GM19324 (cell line): ENCODE data around the gene CDH20.

Source experiments
- ATAC-seq: cut with Tn5 transposase; IDR thresholded peaks from one replicate; pipeline ENCODE4 v1.9.1; 2021; ENCODE audit warnings: mild to moderate bottlenecking, moderate library complexity; ENCODE audit not compliant: unreplicated experiment, low FRiP score

Gene CDH20

DNA sequence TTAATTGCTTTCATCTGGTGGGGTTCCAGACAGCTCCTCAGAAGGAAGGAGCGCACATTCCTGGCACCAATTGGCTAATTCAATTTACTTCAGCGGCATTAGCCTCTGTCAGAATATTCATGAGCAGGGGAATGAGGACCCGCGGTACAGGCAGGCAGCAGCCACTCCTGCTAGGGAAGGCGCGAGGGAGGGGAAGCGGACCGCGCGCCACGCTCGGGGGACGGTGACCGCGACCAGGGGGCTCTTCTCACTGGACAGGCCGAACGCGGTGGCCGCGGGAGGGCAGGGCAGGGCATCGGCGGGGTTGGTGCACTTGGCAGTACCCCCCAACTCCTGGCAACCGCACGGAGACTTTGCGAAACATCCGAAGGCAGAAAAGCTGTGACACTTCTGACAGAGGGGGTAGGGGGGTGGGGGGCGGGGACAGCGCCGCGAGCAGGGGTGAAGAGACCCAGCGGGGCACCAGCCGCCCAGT is at the start of gene CDH20:
CDH20 (plus strand) TSS at position 160 of the 475 bp plus-strand sequence.
- ATAC-seq, result no peak

DNA sequence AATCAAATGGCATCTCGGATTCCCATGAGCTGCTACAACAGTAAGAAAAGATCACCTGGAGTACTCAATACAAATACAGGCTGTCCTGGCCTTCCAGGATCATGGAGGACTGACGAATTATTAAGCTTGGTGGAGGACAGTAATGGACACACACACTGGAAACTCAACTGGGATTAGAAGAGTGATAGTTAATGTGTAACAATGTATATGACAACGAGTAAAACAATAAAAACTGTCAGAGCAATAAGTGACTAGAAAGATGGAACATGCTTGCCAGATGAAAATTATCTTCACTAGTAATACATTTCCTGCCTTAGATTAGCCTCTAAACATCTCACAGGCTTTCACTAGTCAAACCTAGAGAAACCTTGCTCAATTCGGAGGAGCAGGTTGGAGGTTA is 49.2 kb upstream of the CDH20 start:
- no peak for ATAC-seq

DNA sequence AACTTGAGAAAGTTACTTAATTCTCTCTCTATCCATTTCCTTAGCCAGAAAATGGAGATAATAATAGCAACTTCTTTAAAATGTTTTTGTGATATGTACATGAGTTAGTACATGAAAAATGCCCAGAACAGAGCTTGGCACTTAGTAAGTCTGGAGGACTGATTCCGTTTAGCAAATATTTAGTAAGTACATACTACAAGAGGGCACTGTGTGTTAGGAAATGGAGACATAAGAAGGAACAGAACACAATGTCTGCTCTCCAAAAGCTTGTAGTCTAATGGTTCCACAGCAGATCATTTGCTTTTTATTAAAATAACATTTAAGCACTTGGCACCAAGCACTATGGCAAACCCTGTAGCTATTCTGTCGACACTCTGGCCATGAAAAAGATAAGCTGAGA is 47.5 kb upstream of the CDH20 start:
- no peak for ATAC-seq

DNA sequence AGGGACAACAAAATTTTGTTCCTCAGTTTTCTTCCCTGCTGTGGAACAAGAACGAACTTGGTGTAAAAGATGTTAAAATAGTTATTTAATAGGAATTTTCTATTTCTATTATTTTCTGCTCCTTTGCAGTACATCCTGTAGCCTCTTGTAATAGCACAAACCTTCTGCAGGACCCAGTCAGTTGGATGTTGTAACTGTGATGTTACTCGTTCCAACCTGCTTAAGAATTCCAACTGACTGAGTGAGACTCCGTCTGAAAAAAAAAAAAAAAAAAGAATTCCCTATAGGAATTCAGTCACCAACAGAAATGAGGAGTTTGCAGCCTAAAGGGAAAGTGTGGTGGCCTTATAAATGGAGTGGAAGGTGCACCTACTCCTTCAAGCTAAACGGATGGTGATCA is 46.4 kb upstream of the CDH20 start:
- ATAC-seq, result no peak

DNA sequence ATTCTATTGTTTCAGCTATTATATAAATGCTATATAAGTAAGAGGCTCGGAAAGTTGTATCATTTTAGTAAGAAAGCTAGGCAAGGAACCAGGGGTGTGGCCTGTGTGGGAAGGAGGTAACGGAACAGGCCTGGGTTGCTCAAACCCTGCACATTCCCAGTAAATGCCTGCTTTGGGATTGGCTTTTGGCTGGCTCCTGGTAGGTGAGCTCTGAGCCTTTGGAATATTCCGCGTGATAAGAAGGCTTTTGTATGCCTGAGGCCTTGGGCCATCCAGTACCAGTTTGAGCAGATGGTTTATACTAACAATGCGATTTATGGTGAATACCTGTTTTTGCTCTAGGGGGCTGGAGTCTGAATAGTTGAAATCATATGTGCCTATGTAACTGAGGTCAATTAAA is 42.6 kb upstream of the CDH20 start:
- ATAC-seq, result no peak

DNA sequence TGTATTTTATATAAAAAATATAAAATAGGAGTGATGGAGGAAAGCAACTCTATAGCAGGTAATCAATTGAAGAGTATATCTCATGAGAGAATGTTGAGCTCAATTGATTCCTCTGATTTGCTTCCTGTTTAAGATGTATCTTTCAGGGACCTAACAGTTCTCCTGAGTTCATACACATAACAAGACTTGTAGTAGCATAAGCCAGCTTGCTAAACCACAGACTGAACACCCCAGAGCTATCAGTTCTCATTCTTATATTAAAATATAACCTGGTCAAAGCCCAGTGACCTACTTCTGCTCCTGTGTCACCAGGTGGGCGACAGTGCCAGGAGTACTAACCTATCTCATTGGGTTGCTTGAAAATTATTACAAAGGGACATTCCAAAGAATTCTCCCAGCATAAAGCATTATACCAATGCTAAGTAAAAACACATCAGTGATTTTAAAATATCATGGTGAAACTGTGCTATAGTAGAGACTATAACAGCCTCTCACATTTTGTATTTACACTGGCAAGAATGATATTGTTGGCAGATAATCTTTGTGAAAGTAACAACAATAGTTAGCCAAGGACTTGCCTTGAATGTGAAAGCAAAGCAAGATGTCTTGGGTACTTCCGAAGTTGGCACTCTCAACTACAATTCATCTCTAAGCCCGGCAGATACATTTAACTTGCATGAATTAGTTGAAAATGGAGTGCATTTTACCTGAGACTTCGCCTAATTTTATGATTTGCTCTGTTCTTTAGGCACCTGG is 40.8 kb upstream of the CDH20 start:
- no peak for ATAC-seq

DNA sequence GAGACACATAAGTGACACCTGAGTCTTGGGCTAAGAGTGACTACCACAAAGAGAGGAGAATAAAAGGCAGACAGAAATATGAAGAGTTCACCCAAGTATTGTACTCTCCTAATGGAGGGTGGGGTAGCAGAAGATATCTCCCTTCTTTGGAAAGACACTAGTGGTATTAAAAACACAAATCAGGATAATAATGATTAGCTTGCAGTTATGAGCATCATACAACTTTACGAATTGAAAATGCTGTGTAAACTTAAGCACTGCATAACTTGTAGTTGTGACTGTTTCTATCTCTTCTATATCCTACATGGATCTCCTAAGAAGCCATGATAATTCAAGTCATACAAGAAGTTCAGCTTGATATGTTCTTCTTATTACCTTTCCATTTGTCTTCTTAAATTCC is 38.1 kb upstream of the CDH20 start:
- no peak for ATAC-seq

DNA sequence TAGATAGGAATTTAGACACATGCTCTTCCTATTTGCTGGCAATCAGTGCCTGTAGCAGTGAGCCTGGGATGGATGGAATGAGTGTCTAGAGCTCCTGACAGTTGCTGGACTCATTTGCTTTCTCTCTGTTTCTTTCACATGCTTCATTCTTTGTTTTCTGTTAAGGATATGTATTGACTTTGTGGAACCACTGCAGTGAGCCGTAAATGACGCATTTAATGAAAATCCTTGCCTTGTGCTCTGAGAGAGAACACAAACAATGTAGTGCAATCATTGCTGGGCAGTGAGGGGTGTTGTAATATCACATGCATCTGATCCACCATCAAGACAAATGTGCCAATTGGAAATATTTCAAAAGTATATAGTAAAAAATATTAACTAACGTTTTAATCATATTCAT is 25.2 kb upstream of the CDH20 start:
- ATAC-seq, result no peak

DNA sequence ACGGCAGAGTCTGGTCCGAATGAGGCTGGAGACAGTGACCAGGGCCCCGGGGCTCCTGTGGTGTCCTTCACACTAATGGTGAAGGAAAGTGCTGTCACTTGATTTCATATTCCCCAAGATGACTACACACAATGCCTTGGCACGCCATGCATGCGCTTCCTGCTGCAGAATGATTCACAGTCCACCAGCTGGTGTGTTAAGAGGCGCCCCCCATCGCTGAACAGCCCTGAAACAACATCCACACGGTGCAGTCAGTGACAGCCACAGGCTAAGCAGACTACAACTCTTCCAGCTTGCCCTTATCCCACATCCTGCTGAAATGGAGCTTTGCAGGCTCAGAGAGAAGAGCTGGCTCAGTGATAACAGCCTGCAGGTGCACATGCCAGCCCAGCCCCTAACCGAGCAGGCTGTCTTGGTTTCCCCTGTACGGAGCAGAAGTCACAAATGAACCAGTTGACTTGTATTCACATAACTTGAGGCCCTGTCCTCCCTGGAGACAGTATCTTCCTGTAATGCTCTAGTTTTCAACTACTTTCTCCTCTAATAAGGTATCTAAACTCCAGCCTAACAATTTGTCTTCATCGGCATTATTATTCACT is 24.3 kb upstream of the CDH20 start:
- ATAC-seq, result no peak

DNA sequence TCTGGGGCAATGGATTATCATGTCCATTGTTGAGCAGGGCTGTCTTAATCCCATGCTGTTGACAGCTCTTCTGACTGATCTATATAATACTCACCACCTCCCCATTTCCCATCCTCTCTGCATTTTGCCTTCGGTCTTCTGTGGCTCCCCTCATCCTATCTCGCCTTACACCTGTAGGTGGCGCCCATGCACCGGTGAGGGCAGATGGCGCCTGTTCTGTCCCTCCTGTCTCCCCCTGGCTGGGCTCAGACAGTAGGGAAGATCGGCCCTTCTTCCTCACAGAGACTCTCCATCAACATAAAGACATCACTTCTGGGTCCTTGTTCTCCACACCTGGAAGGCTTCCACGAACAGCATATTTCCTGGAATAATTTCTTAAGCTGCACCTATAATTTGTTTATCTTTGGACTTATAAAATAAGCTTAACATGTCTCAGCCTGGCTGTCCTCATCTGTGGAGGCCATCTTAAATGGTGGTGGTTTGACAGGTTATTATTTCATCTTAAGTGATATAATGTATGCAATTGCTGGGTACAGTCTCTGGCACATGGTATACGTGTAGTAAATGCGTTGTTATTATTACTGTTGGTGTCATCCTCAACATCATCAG is 10.9 kb upstream of the CDH20 start:
- peak; percentile 86 for ATAC-seq

DNA sequence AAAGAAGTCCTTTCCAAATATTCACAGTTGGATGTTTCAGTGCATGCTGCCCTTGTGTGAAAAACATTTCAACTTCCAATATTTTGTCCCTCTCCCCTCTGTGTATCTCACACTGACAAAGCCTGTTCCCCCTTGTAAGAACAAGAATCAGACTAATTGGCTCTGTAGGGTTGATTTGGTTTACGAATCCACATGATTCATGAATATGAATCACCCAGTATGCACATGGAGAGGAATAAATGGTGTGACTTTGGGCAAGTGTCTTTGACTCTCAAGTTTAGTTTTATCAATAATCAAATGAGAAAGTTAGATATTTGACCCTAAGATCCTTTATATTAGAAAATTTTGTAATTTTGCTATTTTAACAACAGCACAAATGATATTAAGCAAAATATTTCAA is 9.3 kb upstream of the CDH20 start:
- no peak for ATAC-seq

DNA sequence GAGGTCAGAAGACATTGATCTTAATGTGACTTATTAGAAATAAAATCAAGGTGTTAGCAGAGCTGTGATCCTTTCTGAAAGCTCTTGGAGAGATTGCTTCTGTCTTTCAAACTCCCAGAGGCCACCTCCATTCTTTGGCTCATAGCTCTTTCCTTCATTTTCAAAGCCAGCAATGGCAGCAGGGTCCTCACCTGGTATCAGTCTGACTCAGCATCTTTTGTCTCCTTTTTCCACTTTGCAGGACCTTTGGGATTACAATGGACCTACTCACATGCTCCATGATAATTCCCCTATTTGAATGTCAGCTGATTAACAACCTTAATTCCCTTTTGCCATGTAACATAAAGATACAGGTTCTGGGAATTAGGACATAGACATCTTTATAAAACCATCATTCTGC is 6.8 kb upstream of the CDH20 start:
- no peak for ATAC-seq

DNA sequence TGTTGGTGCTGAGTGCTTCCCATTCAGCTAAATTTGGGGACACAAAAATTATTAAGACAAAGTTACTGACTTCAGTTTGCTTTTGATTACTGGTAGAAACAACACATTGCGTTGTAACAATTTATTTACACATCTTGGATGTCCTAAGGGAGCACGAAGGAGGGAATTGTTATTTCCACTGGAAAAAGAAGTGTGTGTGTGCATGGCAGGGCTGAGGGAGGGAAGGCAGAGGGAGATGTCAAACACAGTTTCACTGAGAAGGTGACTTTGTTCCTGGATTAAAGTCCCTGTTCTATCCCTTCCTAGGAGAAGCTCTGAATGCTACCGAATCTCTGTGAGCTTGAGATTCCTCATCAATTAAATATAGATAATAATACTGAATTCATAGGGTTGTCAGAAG is 3.8 kb upstream of the CDH20 start:
- ATAC-seq, result no peak

DNA sequence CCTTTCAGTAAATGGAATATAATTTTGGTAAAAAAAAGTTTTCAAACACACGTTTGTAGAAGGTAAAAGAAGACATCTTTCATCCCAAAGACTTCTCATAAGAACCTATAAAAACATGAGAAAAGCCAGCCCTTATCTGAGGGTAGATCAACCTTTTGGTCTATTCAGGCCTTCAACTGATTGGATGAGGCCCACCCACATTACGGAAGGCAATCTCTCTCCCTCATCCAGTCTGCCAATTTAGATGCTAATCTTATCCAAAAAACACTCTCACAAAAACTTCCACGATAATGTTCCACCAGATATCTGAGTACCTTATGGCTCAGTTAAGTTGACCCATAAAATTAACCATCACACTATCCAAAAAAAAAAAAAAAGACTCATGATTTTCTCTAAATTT is 2.2 kb upstream of the CDH20 start:
- ATAC-seq, result no peak

DNA sequence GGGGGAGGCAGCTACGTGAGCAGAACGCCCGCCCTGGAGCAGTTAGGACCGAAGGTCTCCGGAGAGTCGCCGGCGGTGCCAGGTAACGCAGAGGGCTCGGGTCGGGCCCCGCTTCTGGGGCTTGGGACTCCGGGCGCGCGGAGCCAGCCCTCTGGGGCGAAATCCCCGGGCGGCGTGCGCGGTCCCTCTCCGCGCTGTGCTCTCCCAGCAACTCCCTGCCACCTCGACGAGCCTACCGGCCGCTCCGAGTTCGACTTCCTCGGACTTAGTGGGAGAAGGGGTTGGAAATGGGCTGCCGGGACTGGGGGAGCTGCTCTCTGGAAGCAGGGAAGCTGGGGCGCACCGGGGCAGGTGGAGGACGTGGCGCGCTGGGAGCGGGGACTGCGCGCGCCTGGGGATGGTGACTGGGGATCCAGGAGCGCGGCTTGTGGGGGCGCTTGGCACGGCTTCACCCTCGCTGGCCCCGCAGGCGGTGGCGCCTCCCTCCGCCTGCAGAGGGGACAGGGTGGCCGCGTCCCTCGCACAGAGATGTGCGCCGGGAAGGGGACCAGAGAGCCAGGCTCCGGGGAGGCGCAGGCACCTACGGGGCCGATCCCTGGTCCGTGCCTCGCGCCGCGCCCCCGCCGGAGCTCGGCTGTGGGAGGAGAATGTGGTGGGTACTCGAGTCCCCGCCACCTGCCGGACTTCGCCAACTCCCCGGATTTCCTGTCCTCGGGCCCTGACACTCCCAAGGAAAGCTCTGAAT is 688 bp downstream of the CDH20 start:
- no peak for ATAC-seq

DNA sequence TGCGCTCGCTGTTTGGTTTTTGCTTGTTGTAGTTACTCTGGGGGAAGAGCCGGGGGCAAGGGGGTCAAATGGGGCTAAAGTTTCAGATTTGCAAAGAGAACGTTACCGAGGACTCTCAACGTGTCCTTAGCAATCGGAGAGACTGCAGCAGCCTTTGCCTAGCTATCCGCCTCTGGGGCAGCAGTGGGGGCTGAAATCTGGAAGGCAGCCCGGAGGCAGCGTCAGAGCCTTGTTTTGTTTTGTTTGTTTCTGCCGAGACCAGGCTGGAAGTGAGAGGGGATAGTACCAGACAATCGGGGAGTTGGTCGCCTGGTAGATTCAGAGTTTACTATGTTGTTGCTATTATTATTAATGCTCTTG is 1.2 kb downstream of the CDH20 start:
- ATAC-seq, result no peak

DNA sequence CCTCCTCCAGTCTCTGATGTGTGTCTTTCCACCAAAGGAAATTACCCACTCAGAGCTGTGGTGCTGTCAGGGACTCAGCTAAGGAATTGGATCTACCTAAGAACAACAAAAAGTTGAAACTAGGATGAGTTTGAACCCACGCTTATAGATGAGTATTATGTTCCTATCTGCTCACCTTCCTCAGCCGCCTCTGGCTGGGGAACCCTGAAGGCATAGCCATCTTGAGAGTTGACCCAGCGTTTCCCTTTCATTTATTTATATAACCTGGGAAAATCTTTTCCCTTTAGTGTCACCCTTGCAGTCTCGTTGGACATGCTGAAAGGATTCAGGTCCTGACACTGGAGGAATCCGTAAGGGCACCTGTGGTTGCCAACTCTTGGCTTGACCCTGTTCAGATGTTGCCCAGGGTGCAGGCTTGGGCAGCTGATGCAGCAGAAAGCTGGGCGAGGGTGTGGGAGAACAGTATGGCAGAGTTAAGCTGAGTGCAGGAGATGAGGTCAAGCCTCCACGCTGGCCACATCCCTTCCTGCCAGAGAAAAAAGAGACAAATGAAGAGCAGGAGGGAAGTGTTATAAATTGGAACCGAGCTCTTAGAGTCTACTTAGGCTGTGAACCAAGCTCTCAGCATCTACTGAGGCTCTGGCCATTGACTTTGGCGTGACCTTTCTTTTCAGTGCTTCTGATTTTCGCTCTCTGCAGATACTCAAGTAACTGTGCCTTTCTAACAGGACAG is 1.9 kb downstream of the CDH20 start:
- ATAC-seq, result no peak

DNA sequence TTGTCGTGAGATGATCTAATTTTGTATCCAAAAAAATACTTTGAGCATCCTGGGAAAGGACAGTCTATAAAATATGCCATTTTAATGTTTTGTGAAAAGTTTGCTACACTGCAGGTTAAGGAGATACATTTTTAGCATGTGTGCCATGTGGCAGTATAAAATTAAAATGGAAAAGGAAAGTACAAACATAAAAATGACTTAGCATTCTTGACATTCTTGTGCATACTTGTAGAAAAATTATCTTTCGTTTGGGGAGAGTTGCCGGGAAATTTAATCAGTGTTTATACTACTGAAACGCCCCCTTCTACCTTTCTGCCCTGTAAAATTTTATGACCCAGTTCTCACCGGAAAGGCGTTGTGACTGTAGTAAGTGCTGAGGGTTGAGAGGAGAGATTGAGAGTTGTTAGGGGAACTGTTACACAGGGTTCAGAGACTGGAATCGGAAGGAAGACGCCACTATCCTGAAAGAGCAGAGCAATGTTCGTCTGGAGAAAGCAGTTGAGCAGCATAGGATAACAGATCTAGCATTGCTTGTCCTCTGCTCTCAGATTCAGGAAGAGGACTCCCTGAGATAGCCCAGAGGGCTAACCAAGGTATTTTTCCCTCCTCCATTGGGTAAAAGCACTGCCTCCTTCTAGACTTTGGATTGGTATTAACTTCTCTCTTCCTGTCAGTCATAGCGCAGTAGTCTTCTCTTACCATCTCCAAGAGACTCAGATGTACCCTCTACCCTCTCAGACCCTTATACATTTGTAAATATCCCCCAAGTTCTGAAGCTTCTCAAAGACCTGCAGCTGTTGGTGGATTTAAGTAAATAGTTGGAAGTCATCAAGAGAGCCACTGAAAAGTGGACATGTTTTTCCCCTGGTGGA is 2.7 kb downstream of the CDH20 start:
- ATAC-seq, result no peak

DNA sequence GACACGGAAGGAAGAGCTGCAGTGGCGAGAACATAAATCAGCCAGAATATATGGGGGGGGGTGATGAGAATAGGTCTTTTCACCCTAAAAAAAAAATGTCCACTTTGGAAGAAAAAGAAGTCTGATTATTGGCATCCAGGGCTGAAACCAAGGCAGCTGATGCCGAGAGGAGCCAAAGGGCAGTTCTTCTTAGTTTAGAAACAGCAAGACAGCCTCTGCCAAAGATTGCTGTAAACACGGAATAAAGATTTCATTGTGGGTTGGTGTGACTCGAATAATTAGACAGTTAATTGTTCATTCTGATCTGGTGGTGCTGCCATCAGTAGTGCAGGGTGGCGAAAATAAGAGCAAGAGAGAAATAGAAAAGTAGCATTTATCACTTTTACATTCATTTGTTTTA is 3.5 kb downstream of the CDH20 start:
- ATAC-seq, result no peak

DNA sequence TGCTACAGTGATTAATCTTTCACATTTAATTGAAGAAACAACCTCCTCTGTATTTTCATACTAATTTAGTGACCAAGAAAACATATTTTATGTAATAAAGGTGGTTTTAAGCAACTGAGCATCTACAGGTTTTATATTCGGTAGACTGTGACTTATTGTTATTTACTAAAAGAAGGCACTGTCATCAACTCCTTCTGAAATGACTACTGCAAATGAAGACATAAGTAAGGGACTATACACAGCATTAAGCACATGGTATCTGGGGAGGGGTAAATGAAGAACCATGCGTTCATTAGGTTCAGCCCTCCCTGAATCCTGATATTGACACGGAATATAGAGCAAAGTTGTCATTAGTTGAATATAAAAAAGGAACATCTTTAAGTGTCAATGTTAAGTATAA is 4.3 kb downstream of the CDH20 start:
- ATAC-seq, result no peak
